Effector CD8-positive, alpha-beta T cell (primary cell): ENCODE measurements around the gene GHR.
"Not testable (repeated sequence)": the region's sequence is repeated elsewhere in the genome, so short reads cannot be mapped to it uniquely, and the experiment has no call there.

Source experiments
- DNase-seq: peaks from one replicate; lab custom pipeline; 2025; lab: John Stamatoyannopoulos, UW

The GHR gene

GRCh38 chr5:42569953-42570548 lies 146.8 kb downstream of the GHR start:
- no peak for DNase-seq

- DNase-seq: no peak
These were observed 148.0 kb downstream of the GHR start for GRCh38 chr5:42570966-42571960.

GRCh38 chr5:42572313-42572712 lies 149.1 kb downstream of the GHR start:
- no peak for DNase-seq

- no peak for DNase-seq
These were observed 150.1 kb downstream of the GHR start for GRCh38 chr5:42573386-42573785.

DNA sequence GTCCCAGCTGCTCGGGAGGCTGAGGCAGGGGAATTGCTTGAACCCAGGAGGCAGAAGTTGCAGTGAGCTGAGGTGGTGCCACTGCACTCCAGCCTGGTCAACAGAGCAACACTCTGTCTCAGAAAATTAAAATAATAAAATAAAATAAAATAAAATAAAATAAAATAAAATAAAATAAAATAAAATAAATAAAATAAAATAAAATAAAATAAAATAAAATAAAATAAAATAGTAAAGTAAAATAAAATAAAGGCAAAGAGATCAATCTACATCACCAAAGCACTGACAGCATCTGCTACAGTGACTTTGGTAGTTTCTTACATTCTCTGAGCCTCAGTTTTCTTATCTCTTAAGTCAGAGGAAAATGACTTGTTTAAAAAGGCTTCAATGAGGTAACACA lies 152.7 kb downstream of the GHR start:
- not testable (repeated sequence) for DNase-seq

GRCh38 chr5:42578901-42579300 lies 155.7 kb downstream of the GHR start:
- not testable (repeated sequence) for DNase-seq

- no peak for DNase-seq
These were observed 156.1 kb downstream of the GHR start for GRCh38 chr5:42579320-42579719.

DNA sequence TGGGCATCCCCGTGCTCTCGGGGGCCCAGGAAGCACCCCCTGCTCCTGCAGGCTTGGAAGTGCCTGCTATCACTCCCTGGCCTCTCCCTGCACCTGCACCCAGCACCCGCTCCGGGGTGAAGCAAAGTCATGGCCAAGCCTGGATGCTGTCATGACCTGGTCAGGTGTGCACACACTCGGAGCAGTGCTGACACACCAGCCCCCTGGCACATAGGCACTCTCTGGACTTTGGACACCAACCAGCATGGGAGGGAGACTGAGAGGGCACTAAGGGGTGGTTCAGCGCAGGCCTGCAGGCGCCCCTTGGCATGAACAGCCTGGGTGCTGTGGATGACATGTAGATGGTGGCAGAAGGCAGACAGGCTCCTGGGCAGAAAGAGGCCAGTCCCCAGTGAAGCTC lies 158.6 kb downstream of the GHR start:
- DNase-seq: no peak

DNA sequence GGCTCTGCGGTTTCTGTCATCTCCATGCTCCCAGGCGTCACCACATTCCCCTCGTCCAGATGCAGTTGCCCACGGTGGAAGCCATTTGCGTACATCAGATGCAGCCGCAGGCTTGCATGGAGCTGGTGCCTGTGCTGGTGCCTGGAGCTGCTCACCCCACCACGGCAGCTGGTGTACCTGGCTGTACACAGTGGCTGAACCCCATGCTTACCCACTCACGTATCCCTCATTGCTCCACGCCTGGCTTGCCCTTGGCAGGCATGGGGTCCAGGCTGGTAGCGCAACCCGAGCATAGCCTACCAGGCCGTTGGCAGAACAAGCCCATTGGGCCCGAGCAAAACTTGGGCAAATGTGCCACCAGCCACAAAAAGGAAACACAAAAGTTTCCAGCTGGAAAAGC lies 159.5 kb downstream of the GHR start:
- DNase-seq: no peak

GRCh38 chr5:42583322-42583721 lies 160.1 kb downstream of the GHR start:
- no peak for DNase-seq

DNA sequence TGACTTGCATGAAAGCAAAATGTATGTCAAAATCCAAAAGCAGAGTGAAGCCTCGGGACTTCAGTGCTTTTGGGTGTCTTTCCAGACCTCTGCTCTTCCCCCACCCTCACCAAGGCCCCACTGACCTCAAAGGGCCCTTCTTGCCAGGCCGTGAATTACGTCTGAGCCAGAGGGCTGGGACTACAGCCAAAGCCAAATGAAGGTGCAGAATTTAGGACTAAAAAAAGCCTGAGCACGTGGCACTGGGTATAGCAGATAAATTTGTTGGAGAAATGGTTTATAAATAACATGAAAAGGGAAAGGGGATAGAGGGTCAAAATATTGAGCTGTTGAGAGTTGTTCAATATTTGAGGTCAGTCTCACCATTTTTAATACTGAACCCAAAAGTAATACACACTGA lies 163.4 kb downstream of the GHR start:
- DNase-seq: no peak

DNA sequence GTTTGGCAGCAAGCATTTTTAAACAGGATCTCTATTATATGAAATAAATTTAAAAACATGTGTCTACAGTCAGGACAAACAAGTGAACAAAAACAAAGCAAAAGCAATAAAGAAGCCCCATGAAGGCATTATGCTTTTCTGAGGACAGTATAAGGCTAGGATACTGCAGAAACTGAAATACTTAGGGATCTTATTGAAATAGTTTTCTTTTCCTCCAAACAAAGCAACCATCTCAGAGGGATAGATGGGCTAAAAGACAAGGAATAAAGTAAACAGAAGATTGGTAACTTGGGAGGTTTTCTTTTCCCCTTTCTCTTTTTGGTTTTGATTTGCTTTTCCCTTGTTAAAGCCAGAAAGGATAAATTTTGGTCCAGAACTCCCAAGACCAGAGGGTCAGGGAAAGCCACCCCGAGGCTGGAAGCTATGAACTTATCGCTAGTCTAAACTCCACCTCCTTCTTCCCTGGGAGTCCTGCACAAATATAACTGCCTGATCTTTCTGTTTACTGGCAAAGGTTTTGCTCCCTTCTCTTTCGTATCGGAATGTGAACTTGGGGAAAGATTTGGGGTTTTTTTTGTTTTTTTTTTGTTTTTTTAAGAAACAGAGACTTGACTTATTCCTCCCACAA lies 164.0 kb downstream of the GHR start:
- no peak for DNase-seq

DNA sequence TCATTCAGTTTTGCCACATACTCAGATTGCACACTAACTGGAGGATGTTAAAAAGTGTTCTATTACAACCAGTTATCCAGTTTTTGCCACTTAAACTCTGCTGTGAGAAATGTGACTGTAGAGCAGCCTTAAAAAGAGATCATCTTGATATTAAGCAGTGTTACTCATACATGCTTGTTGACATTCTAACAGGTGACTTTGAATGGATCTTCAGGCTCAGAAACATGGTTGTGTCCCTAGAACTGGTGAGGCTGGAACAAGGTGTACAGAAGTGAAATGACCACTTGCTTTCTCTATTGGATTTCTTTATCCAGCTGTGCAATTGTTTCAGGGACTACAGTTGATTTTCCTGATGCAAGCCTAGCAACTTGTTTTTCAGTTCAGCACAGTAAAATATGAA lies 167.3 kb downstream of the GHR start:
- no peak for DNase-seq

- DNase-seq: no peak
These were observed 167.8 kb downstream of the GHR start for GRCh38 chr5:42591015-42591414.

DNA sequence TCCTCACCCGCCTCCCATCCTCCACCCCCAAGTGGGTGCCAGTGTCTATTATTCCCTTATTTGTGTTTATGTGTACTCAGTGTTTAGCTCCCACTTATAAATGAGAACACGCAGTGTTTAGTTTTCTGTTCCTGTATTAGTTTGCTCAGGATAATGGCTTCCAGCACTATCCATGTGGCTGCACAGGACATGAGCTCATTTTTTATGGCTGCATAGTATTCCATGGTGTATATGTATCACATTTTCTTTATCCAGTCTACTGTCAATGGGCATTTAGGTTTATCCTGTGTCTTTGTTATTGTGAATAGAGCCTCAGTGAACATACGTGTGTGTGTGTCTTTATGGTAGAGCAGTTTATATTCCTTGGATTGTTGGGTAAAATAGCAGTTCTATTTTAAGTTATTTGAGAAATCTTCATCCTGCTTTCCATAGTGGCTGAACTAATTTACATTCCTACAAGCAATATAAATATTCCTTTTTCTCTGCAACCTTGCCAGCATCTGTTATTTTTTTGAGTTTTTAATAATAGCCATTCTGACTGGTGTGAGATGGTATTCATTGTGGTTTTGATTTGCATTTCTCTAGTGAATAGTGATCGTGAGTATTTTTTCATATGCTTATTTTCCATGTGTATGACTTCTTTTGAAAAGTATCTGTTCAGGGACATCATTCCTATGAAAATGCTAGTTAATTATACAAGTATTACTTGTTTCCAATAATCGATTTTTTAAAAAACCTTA lies 169.3 kb downstream of the GHR start:
- DNase-seq: no peak

DNA sequence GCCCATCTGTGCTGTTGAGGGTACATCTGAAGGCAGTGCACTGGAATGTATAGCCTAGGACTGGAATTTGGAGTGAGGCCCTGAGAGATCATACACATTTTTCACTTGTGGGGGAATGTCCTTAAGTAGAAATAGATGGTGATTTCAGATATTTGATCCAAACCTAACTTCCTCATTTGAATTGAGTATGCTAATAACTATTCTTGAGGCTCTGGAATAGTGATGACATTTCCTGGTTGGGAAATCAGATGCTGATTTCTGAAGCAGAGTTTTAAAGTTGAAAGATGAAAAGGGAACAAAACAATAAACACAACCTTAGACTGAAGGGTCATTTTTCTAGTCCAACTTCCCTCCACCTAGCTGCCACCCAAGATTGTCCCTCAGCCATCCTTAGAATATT lies 170.4 kb downstream of the GHR start:
- DNase-seq: no peak

GRCh38 chr5:42595597-42595996 lies 172.4 kb downstream of the GHR start:
- no peak for DNase-seq

DNA sequence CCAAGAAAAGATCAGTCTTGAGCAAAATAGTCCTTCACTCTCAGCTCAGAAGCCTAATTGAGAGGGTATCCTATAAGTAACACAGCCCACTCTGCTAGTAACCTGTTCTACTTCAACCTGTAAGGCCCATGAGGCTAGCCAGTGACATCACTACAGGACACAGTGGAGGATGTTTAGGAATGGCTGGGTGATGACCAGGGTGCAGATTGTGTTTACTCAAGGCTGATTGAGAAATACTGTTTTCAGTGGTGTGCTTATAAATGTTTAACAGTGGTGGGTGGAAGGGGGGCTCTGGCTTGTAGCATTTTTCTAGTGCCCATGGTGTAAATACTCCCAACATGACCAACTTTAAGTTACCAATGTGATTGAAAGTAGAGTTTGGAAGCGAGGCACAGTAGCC lies 173.6 kb downstream of the GHR start:
- no peak for DNase-seq

DNA sequence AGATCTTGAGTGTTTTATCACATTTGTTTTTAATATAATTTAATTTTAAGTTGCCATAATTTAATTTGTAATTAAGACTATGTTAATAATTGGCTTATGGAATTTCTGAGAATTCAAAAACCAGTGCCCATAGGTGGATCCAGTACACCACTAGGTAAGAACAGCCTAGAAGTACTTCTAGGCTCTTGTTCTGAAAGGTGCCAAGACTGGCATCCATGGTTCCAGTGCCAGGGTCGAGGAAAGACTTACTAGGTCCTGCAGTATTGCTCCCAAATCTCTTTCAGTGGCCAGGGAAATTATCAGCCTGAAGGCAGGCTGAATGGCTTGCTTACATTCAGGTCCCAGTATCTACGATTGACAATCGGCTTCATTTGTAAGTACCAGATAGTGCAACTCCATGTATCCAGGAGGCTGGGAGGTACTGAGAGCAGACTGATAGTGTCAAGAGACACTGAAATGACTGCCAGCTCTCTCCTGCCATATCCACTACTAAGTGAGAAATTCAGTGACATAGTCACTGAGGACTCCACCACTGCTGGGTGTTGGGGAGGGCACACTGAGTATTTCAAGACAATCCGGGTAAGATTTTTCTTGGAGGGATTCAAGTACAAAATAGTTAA lies 174.2 kb downstream of the GHR start:
- no peak for DNase-seq

DNA sequence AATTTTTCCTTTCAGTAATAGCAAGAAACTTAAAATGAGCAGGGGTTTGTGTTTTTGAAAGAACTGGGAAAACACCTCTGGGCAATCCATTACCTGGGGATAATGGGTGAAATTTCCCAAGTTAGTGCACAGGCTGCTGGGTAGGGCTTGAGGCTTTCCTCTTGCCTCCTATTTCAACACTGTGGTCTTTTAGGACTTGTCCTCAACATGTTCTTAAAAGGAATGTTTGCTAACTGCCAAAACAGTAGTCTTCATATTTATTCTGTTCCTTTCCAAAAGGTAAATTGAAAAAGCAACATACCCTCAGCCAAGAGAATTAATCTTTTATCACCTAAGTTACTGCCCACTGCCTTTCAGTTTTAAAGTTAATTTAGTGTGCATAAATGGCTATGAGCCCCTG lies 175.1 kb downstream of the GHR start:
- DNase-seq: no peak

GRCh38 chr5:42599106-42599505 lies 175.9 kb downstream of the GHR start:
- DNase-seq: no peak

DNA sequence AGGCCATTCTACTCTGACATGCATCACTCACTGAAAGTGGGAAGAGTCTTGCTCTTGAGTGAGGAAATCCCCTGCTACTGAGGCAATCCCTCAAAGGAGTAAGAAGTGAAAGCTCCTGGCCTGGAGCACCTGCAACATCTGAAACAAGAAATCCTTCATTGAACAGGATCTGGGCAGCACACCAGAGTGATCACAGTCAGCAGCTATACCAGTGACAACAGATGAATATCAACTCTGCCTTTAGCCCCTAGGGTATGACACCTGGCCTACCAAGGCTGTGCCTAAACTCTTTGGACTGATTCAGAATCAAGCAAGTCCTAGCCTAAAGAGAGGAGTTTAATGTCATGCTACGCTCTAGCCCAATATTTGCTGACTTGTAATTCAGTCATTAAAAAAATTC lies 177.2 kb downstream of the GHR start:
- no peak for DNase-seq
